Measurements from ENCODE around the gene WIPI1. TPM values are rescaled to one million over a fixed set of nuclear protein-coding genes. Genes with fewer than 3 reads are reported as not detected.
A peak's percentile ranks its signal among the peaks of the same experiment; 100 is the strongest.
"Not testable (repeated sequence)": the region's sequence is repeated elsewhere in the genome, so short reads cannot be mapped to it uniquely, and the experiment has no call there.

The WIPI1 gene
- 10 to 100 TPM; 37.4 to 56.0 (median 46.9) TPM for polyA plus RNA-seq (ENCODE audit: insufficient read length in 10 of 10)
- long read RNA-seq, donor 1, transcript WIPI1-201 (13 exons, 1,832 nt), result major isoform, 5 of 7 reads
- long read RNA-seq, donor 1, partial matches to known transcripts, result 0 of 7 reads
- long read RNA-seq, donor 1, other reads (novel, unspliced or antisense), result 0 of 7 reads
- long read RNA-seq, donor 2, transcript WIPI1-201 (13 exons, 1,832 nt), result major isoform, 6 of 17 reads
- long read RNA-seq, donor 2, partial matches to known transcripts, result 10 of 17 reads
- long read RNA-seq, donor 2, other reads (novel, unspliced or antisense), result 0 of 17 reads
- long read RNA-seq, donor 3, result 0 reads
- long read RNA-seq, donor 4, partial matches to known transcripts, result 0 of 1 reads
- long read RNA-seq, donor 4, other reads (novel, unspliced or antisense), result 0 of 1 reads
- long read RNA-seq, donor 5, partial matches to known transcripts, result 6 of 9 reads
- long read RNA-seq, donor 5, other reads (novel, unspliced or antisense), result 0 of 9 reads
- long read RNA-seq, donor 6, transcript WIPI1-201 (13 exons, 1,832 nt), result major isoform, 7 of 7 reads
- long read RNA-seq, donor 6, partial matches to known transcripts, result 0 of 7 reads
- long read RNA-seq, donor 6, other reads (novel, unspliced or antisense), result 0 of 7 reads
- long read RNA-seq, donor 7, transcript WIPI1-201 (13 exons, 1,832 nt), result major isoform, 5 of 181 reads
- long read RNA-seq, donor 7, partial matches to known transcripts, result 81 of 181 reads
- long read RNA-seq, donor 7, other reads (novel, unspliced or antisense), result 94 of 181 reads
- long read RNA-seq, donor 8, partial matches to known transcripts, result 13 of 16 reads
- long read RNA-seq, donor 8, other reads (novel, unspliced or antisense), result 0 of 16 reads
- long read RNA-seq, donor 9, partial matches to known transcripts, result 0 of 3 reads
- long read RNA-seq, donor 9, other reads (novel, unspliced or antisense), result 0 of 3 reads

- DNase-seq, result peak; percentile 39 to 85 (median 49)
These were observed at the start of gene WIPI1 for GRCh38 chr17:68457168-68457538. Gene WIPI1, minus strand, starts transcription at chr17:68457496. Its CDS starts 75 bp downstream, at chr17:68457421.

- DNase-seq, result no peak
These were observed 48.7 kb upstream of the WIPI1 start for GRCh38 chr17:68505951-68506350.

GRCh38 chr17:68501074-68501473 lies 43.8 kb upstream of the WIPI1 start:
- DNase-seq, result no peak

- no peak for DNase-seq
These were observed 42.3 kb upstream of the WIPI1 start for GRCh38 chr17:68499587-68499986.

- peak in 1 of 3 donors; percentile 19 for DNase-seq
These were observed 41.4 kb upstream of the WIPI1 start for GRCh38 chr17:68498479-68499326.

GRCh38 chr17:68497885-68498319 lies 40.6 kb upstream of the WIPI1 start:
- peak in 1 of 3 donors; percentile 48 for DNase-seq

GRCh38 chr17:68495081-68495480 lies 37.8 kb upstream of the WIPI1 start:
- DNase-seq, result no peak

- DNase-seq, result not testable (repeated sequence)
These were observed 35.2 kb upstream of the WIPI1 start for GRCh38 chr17:68492394-68493054.

- peak in 1 of 3 donors; percentile 56 for DNase-seq
These were observed 34.3 kb upstream of the WIPI1 start for GRCh38 chr17:68491381-68492231.

- DNase-seq, result no peak
These were observed 32.6 kb upstream of the WIPI1 start for GRCh38 chr17:68489919-68490318.

GRCh38 chr17:68484458-68484857 lies 27.2 kb upstream of the WIPI1 start:
- DNase-seq, result no peak

GRCh38 chr17:68482576-68483041 lies 25.3 kb upstream of the WIPI1 start:
- DNase-seq, result no peak

GRCh38 chr17:68480885-68481284 lies 23.6 kb upstream of the WIPI1 start:
- DNase-seq, result no peak

GRCh38 chr17:68470961-68471360 lies 13.7 kb upstream of the WIPI1 start:
- DNase-seq, result no peak

GRCh38 chr17:68468788-68469187 lies 11.5 kb upstream of the WIPI1 start:
- DNase-seq, result peak in 2 of 3 donors; percentile 45 to 82

GRCh38 chr17:68468334-68468733 lies 11.0 kb upstream of the WIPI1 start:
- DNase-seq, result no peak

GRCh38 chr17:68463211-68464019 lies 6.1 kb upstream of the WIPI1 start:
- peak in 1 of 3 donors; percentile 63 for DNase-seq

- peak; percentile 83 to 90 (median 87) for DNase-seq
These were observed 5.3 kb upstream of the WIPI1 start for GRCh38 chr17:68462381-68463210.

All from muscle of back (tissue), 13 donors.